ENCODE data around the gene OTUB2.
A peak's percentile ranks its signal among the peaks of the same experiment; 100 is the strongest.

Gene OTUB2

GRCh38 chr14:93984987-93985410, 41.1 kb upstream of the OTUB2 start:
- Histone ChIP-seq H3K27me3 (replicated peaks; ENCODE audit: control insufficient read depth, insufficient read depth, low read length) (no peaks in the 10 kb centered on the region), H3K9ac (ENCODE audit: low read length) (no peak overlapping the region), H3K9me3 (ENCODE audit: control insufficient read depth, low read length) (no peaks in the 10 kb centered on the region), H3K4me1 (ENCODE audit: control insufficient read depth, insufficient read depth, low read length) (peaks cover 16% of the 10 kb centered on the region), H3K36me3 (ENCODE audit: control insufficient read depth, insufficient read depth, low read length, severe bottlenecking) (no peaks in the 10 kb centered on the region), H3K4me3 (ENCODE audit: low read length) (no peak overlapping the region)
- peak; percentile 53 for DNase-seq (ENCODE audit: low read depth)

GRCh38 chr14:93986955-93987354, 39.2 kb upstream of the OTUB2 start:
- no peaks in the 10 kb centered on the region for H3K27me3 ChIP-seq (replicated peaks; ENCODE audit: control insufficient read depth, insufficient read depth, low read length)
- H3K36me3 ChIP-seq (ENCODE audit: control insufficient read depth, insufficient read depth, low read length, severe bottlenecking) = no peaks in the 10 kb centered on the region
- no peak overlapping the region for H3K9ac ChIP-seq (ENCODE audit: low read length)
- H3K4me3 ChIP-seq (ENCODE audit: low read length) = no peak overlapping the region
- no peak for DNase-seq (ENCODE audit: low read depth)
- H3K4me1 ChIP-seq (ENCODE audit: control insufficient read depth, insufficient read depth, low read length) = peaks cover 10% of the 10 kb centered on the region
- H3K9me3 ChIP-seq (ENCODE audit: control insufficient read depth, low read length) = no peaks in the 10 kb centered on the region

DNA sequence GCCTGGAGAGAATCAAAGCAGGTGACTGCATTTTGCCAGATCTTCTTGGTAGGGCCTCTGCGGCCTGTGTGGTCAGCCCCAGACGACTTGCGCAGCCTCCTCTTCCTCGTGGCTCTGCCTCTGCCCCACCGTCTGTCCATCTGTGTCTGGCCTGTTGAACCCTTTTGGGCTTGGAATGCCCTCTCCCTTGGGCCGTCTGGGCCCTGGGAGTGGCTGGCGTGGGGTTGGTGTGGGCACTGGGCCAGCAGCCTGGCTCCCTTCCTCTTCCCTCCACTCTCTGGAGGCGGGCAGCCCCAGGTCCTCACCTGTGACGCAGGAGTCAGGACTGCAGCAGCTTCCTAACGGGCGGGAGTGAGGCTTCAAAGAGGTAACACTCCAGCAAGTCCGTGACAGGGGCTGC, 38.8 kb upstream of the OTUB2 start:
- peaks cover 10% of the 10 kb centered on the region for H3K4me1 ChIP-seq (ENCODE audit: control insufficient read depth, insufficient read depth, low read length)
- no peaks in the 10 kb centered on the region for H3K9me3 ChIP-seq (ENCODE audit: control insufficient read depth, low read length)
- DNase-seq (ENCODE audit: low read depth) = no peak
- no peak overlapping the region for H3K9ac ChIP-seq (ENCODE audit: low read length)
- H3K4me3 ChIP-seq (ENCODE audit: low read length) = no peak overlapping the region
- no peaks in the 10 kb centered on the region for H3K27me3 ChIP-seq (replicated peaks; ENCODE audit: control insufficient read depth, insufficient read depth, low read length)
- no peaks in the 10 kb centered on the region for H3K36me3 ChIP-seq (ENCODE audit: control insufficient read depth, insufficient read depth, low read length, severe bottlenecking)

- no peak overlapping the region for H3K4me3 ChIP-seq (ENCODE audit: low read length)
- H3K36me3 ChIP-seq (ENCODE audit: control insufficient read depth, insufficient read depth, low read length, severe bottlenecking) = no peaks in the 10 kb centered on the region
- no peaks in the 10 kb centered on the region for H3K27me3 ChIP-seq (replicated peaks; ENCODE audit: control insufficient read depth, insufficient read depth, low read length)
- H3K9ac ChIP-seq (ENCODE audit: low read length) = no peak overlapping the region
- peaks cover 10% of the 10 kb centered on the region for H3K4me1 ChIP-seq (ENCODE audit: control insufficient read depth, insufficient read depth, low read length)
- no peak for DNase-seq (ENCODE audit: low read depth)
- no peaks in the 10 kb centered on the region for H3K9me3 ChIP-seq (ENCODE audit: control insufficient read depth, low read length)
Observed at GRCh38 chr14:93987815-93988476, 38.2 kb upstream of the OTUB2 start.

GRCh38 chr14:93989939-93990338, 36.2 kb upstream of the OTUB2 start:
- DNase-seq (ENCODE audit: low read depth) = no peak
- Histone ChIP-seq H3K9ac (ENCODE audit: low read length) (no peak overlapping the region), H3K9me3 (ENCODE audit: control insufficient read depth, low read length) (no peaks in the 10 kb centered on the region), H3K27me3 (replicated peaks; ENCODE audit: control insufficient read depth, insufficient read depth, low read length) (no peaks in the 10 kb centered on the region), H3K36me3 (ENCODE audit: control insufficient read depth, insufficient read depth, low read length, severe bottlenecking) (no peaks in the 10 kb centered on the region), H3K4me3 (ENCODE audit: low read length) (no peak overlapping the region), H3K4me1 (ENCODE audit: control insufficient read depth, insufficient read depth, low read length) (no peaks in the 10 kb centered on the region)

DNA sequence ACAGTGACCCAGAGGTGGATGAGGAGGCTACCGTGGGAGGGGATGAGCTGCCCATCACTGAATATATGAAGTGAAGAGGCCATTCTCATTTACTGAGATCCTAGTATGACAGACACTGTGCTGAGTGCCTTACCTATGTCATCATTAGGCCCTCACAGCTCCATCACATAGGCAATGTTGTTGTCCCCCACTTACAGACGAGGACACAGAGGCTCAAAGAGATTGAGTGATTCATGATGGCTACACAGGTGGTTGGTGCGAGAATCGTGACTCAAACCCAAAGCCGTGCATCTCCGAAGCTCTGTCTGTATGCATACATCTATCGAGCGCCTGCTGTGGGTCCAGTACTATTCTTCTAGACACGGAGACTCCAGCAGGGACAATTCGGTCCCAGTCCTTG, 34.9 kb upstream of the OTUB2 start:
- no peak overlapping the region for H3K4me3 ChIP-seq (ENCODE audit: low read length)
- H3K4me1 ChIP-seq (ENCODE audit: control insufficient read depth, insufficient read depth, low read length) = peaks cover 4% of the 10 kb centered on the region
- no peak overlapping the region for H3K9ac ChIP-seq (ENCODE audit: low read length)
- no peak for DNase-seq (ENCODE audit: low read depth)
- H3K27me3 ChIP-seq (replicated peaks; ENCODE audit: control insufficient read depth, insufficient read depth, low read length) = no peaks in the 10 kb centered on the region
- no peaks in the 10 kb centered on the region for H3K9me3 ChIP-seq (ENCODE audit: control insufficient read depth, low read length)
- no peaks in the 10 kb centered on the region for H3K36me3 ChIP-seq (ENCODE audit: control insufficient read depth, insufficient read depth, low read length, severe bottlenecking)

DNA sequence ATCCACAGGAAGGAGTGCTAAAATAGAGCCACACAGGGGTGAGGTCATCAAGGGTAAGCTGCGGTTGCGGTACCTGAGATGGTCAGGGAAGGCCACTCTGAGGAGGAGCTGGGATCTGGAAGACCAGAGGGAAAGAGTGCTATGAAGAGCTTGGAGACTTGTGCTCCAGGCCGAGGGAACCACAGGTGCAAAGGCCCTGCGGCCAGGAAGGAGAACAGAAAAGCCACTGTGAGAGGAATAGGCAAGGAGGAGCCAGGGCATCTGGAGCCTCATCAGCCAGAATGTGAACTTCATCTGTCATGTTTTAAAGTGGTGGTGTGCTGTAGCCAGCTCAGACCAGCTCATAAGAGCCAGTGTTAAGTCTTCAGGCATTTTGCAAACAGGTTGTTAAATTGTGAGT, 34.5 kb upstream of the OTUB2 start:
- H3K4me3 ChIP-seq (ENCODE audit: low read length) = no peak overlapping the region
- H3K4me1 ChIP-seq (ENCODE audit: control insufficient read depth, insufficient read depth, low read length) = peaks cover 4% of the 10 kb centered on the region
- DNase-seq (ENCODE audit: low read depth) = no peak
- no peaks in the 10 kb centered on the region for H3K36me3 ChIP-seq (ENCODE audit: control insufficient read depth, insufficient read depth, low read length, severe bottlenecking)
- H3K9ac ChIP-seq (ENCODE audit: low read length) = no peak overlapping the region
- H3K27me3 ChIP-seq (replicated peaks; ENCODE audit: control insufficient read depth, insufficient read depth, low read length) = no peaks in the 10 kb centered on the region
- H3K9me3 ChIP-seq (ENCODE audit: control insufficient read depth, low read length) = no peaks in the 10 kb centered on the region

DNA sequence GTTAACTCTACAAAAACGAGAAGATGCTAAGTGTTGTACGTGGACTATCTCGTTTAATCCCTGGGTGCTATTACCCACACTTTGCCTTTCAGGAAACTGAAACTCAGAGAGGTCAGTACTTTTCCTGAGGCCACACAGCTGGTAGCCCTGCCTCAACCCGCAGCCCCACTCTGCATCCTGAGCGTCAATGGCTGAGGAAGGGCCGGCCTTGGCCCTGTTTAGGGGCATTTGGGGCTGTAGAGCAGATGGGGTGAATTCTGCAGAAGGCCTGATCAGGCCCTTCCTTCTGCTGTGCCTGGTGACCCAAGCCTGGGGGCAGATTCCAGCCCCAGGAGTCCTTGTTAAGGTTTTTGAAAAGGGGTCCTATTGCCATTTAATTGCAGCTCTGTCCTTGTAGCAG, 32.8 kb upstream of the OTUB2 start:
- Histone ChIP-seq H3K36me3 (ENCODE audit: control insufficient read depth, insufficient read depth, low read length, severe bottlenecking) (no peaks in the 10 kb centered on the region), H3K27me3 (replicated peaks; ENCODE audit: control insufficient read depth, insufficient read depth, low read length) (peaks cover 13% of the 10 kb centered on the region), H3K9me3 (ENCODE audit: control insufficient read depth, low read length) (no peaks in the 10 kb centered on the region), H3K9ac (ENCODE audit: low read length) (no peak overlapping the region), H3K4me3 (ENCODE audit: low read length) (no peak overlapping the region), H3K4me1 (ENCODE audit: control insufficient read depth, insufficient read depth, low read length) (peaks cover 4% of the 10 kb centered on the region)
- DNase-seq (ENCODE audit: low read depth) = no peak

DNA sequence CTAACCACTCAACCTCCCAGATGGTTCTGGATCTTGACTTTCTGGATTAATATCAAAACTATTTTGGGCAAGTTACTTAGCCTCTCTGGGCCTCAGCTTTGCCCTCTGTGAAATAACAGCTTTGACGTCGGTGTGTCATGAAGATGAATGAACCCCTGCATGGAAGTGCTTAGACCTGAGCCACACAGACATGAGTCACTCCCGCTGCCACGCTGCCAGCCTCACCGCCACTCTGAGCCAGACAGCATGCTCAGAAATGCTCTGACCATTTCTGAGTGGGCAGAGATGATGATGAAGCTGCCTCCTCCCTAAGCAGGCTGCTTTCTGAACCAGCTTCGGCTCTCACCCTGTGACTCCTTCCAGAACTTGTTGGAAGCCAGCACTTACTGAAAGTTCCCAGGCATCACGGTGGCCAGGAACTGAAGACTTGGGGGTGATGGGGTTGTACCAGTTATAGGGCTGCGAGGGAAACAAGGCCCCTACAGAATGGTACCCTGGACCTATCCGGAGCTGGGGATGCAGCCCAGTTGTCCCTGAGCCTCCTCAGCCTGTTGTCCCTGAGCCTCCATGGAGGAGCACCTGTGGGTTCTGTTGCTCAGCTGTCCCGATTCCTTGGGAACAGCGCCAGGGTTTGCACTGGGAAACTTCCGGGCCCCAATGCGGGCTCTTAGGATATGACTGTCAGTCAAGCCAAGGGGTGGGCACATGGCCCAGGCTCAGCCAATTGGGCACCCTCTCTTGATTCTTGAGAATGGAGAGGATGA, 31.0 kb upstream of the OTUB2 start:
- DNase-seq (ENCODE audit: low read depth) = peak; percentile 70
- peaks cover 4% of the 10 kb centered on the region for H3K4me1 ChIP-seq (ENCODE audit: control insufficient read depth, insufficient read depth, low read length)
- no peaks in the 10 kb centered on the region for H3K9me3 ChIP-seq (ENCODE audit: control insufficient read depth, low read length)
- H3K9ac ChIP-seq (ENCODE audit: low read length) = no peak overlapping the region
- peaks cover 19% of the 10 kb centered on the region for H3K27me3 ChIP-seq (replicated peaks; ENCODE audit: control insufficient read depth, insufficient read depth, low read length)
- no peaks in the 10 kb centered on the region for H3K36me3 ChIP-seq (ENCODE audit: control insufficient read depth, insufficient read depth, low read length, severe bottlenecking)
- no peak overlapping the region for H3K4me3 ChIP-seq (ENCODE audit: low read length)

GRCh38 chr14:93996130-93996695, 29.9 kb upstream of the OTUB2 start:
- DNase-seq (ENCODE audit: low read depth) = no peak
- no peak overlapping the region for H3K9ac ChIP-seq (ENCODE audit: low read length)
- no peaks in the 10 kb centered on the region for H3K9me3 ChIP-seq (ENCODE audit: control insufficient read depth, low read length)
- peaks cover 29% of the 10 kb centered on the region for H3K27me3 ChIP-seq (replicated peaks; ENCODE audit: control insufficient read depth, insufficient read depth, low read length)
- H3K36me3 ChIP-seq (ENCODE audit: control insufficient read depth, insufficient read depth, low read length, severe bottlenecking) = no peaks in the 10 kb centered on the region
- no peak overlapping the region for H3K4me3 ChIP-seq (ENCODE audit: low read length)
- H3K4me1 ChIP-seq (ENCODE audit: control insufficient read depth, insufficient read depth, low read length) = peaks cover 4% of the 10 kb centered on the region

DNA sequence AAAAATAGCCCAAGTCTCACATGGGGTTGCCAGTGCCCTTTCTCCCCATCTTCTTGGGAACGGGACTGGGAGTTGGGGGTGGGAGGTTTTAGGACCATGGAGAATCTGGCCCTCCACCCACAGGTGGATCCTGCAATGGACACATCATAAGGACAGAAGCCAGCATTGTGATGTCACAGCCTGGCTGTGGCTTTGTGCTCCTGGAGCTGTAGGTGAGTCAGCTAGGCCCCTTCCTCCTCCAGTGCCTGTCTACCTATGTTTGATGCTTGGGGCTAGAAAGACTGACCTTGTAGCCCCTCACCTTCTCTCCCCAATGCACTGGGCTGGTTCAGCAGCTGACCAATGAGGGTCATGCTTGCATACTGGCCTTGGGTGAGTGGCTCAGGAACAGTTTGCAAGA, 29.1 kb upstream of the OTUB2 start, which contains the start of gene CCDC197:
CCDC197 (plus strand) TSS at position 220 of the 400 bp plus-strand sequence. CDS start 831 bp downstream, outside the sequence.
- H3K9me3 ChIP-seq (ENCODE audit: control insufficient read depth, low read length) = no peaks in the 10 kb centered on the region
- no peak for DNase-seq (ENCODE audit: low read depth)
- H3K27me3 ChIP-seq (replicated peaks; ENCODE audit: control insufficient read depth, insufficient read depth, low read length) = peaks cover 37% of the 10 kb centered on the region
- no peaks in the 10 kb centered on the region for H3K36me3 ChIP-seq (ENCODE audit: control insufficient read depth, insufficient read depth, low read length, severe bottlenecking)
- H3K9ac ChIP-seq (ENCODE audit: low read length) = no peak within 1 kb of the TSS
- H3K4me3 ChIP-seq (ENCODE audit: low read length) = no peak within 1 kb of the TSS
- H3K4me1 ChIP-seq (ENCODE audit: control insufficient read depth, insufficient read depth, low read length) = peaks cover 4% of the 10 kb centered on the region
